T47D (cell line): Measurements from ENCODE around the gene RPS6KA4.
A peak's percentile ranks its signal among the peaks of the same experiment; 100 is the strongest.
"Not testable (repeated sequence)": the region's sequence is repeated elsewhere in the genome, so short reads cannot be mapped to it uniquely, and the experiment has no call there.

Experiments used
- DNase-seq, 2 experiments: peaks; one replicate each; pipeline versions ENCODE4 v3.0.0 to v3.0.0-alpha.2; 2011 to 2012; ENCODE audit warnings: low read depth in 1 of 2, low spot score in 1 of 2
- JUND ChIP-seq: IDR thresholded peaks from 2 replicates; pipeline ENCODE4 v1.6.1; 2012; ENCODE audit warnings: low read depth
- in situ Hi-C: cut with HindIII; loops from 2 replicates; pipeline ENCODE4 v1.10.0; 2016; ENCODE audit warnings: low sequenced_read_pairs, low pct_unique_long_range_greater_than_20kb

The RPS6KA4 gene

GRCh38 chr11:64415996-64416728 is 57.2 kb downstream of the RPS6KA4 start:
- in situ Hi-C loops = no loop called here
- no peak for TF ChIP-seq JUND
- DNase-seq = no peak

- DNase-seq, in situ Hi-C loops: not testable (repeated sequence)
These were observed 59.3 kb downstream of the RPS6KA4 start for GRCh38 chr11:64418233-64418632.

DNA sequence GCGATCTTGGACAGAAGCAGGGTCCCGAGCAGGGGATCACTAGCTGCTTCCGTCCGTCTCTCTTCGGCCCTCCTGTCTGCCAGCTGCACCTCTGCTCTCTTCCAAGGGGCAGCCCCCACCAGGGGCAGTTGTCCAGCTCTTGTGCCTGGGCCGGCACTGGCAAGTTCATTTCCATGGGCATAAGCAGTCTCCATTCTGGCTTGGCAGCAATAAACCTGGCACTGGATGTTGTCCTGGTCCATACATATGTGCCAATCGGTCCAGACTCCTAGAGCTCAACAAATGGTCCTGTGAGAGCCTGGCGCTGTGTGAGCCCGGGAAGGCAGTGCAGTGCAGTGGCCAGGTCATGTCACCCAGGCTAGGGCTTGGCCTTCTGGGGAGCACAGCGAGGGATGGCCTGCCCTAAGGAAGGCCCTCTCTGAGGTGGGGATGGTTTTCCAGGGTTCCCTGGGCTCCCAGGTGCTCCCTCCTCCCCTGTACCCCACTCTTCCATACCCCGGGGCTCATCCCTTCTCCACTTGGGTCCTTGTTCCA is 60.4 kb downstream of the RPS6KA4 start:
- no peak for TF ChIP-seq JUND
- in situ Hi-C loops = no loop called here
- no peak for DNase-seq

GRCh38 chr11:64419818-64420485 is 61.0 kb downstream of the RPS6KA4 start:
- no peak for TF ChIP-seq JUND
- in situ Hi-C loops = no loop called here
- peak in 1 of 2 experiments; percentile 78 for DNase-seq
